Mesenchymal stem cell (in vitro differentiated cells and primary cell): ENCODE measurements around the gene SCART1.

Experiments
- DNase-seq: peaks from one replicate; pipeline ENCODE4 v3.0.0-alpha.2; 2013
- H2AFZ ChIP-seq: one replicate; pipeline ENCODE4 v1.6.1; 2013; ENCODE audit warnings: low read depth, mild to moderate bottlenecking, control low read depth, inconsistent platforms, low read length, moderate library complexity
- H2AK5ac ChIP-seq: 2 replicates; pipeline ENCODE4 v1.6.1; 2013; ENCODE audit warnings: low read length, moderate library complexity, mild to moderate bottlenecking, inconsistent platforms; ENCODE audit not compliant: severe bottlenecking
- H2BK120ac ChIP-seq: one replicate; pipeline ENCODE4 v1.6.1; 2013; ENCODE audit warnings: low read depth, mild to moderate bottlenecking, inconsistent platforms, low read length, moderate library complexity
- H2BK12ac ChIP-seq, 2 experiments: one replicate each; pipeline ENCODE4 v1.6.1; 2013; ENCODE audit warnings: inconsistent platforms in 2 of 2, low read length in 2 of 2, mild to moderate bottlenecking in 2 of 2, moderate library complexity in 2 of 2, control low read depth in 1 of 2
- H2BK15ac ChIP-seq: one replicate; pipeline ENCODE4 v1.6.1; 2013; ENCODE audit warnings: mild to moderate bottlenecking, low read depth, inconsistent platforms; ENCODE audit not compliant: poor library complexity, severe bottlenecking
- H2BK5ac ChIP-seq: 2 replicates; pipeline ENCODE4 v1.6.1; 2013; ENCODE audit warnings: low read depth, mild to moderate bottlenecking, low read length, control low read depth, inconsistent platforms; ENCODE audit not compliant: poor library complexity, severe bottlenecking
- H3K14ac ChIP-seq, 2 experiments: one replicate each; pipeline ENCODE4 v1.6.1; 2013; ENCODE audit warnings: inconsistent platforms in 2 of 2, low read length in 2 of 2, control low read depth in 1 of 2, mild to moderate bottlenecking in 1 of 2, moderate library complexity in 1 of 2
- H3K18ac ChIP-seq, 2 experiments: one replicate each; pipeline ENCODE4 v1.6.1; 2013; ENCODE audit warnings: inconsistent platforms in 2 of 2, low read length in 2 of 2, control low read depth in 1 of 2, low read depth in 1 of 2, mild to moderate bottlenecking in 1 of 2
- H3K23ac ChIP-seq, 2 experiments: one replicate each; pipeline ENCODE4 v1.6.1; 2013; ENCODE audit warnings: inconsistent platforms in 2 of 2, low read length in 2 of 2, mild to moderate bottlenecking in 2 of 2, moderate library complexity in 2 of 2, control low read depth in 1 of 2
- H3K27ac ChIP-seq: 2 replicates; pipeline ENCODE4 v1.5.1; 2013; ENCODE audit warnings: mild to moderate bottlenecking, moderate library complexity, low read length, control low read depth, inconsistent platforms; ENCODE audit not compliant: poor library complexity, severe bottlenecking
- H3K27me3 ChIP-seq, 2 experiments: 2 replicates each; pipeline versions ENCODE4 v1.6.1 to v1.7.0; 2013; ENCODE audit warnings: low read length in 2 of 2, mild to moderate bottlenecking in 2 of 2, moderate library complexity in 2 of 2, control low read depth in 1 of 2, inconsistent platforms in 1 of 2; ENCODE audit not compliant: control insufficient read depth in 1 of 2, insufficient read depth in 1 of 2
- H3K36me3 ChIP-seq, 2 experiments: 2 replicates each; pipeline versions ENCODE4 v1.6.1 to v1.7.0; 2013; ENCODE audit warnings: low read length in 2 of 2, control low read depth in 1 of 2, inconsistent platforms in 1 of 2, low read depth in 1 of 2, mild to moderate bottlenecking in 1 of 2; ENCODE audit not compliant: insufficient read depth in 2 of 2, control insufficient read depth in 1 of 2
- H3K4ac ChIP-seq, 2 experiments: one replicate each; pipeline ENCODE4 v1.6.1; 2013; ENCODE audit warnings: inconsistent platforms in 2 of 2, low read length in 2 of 2, mild to moderate bottlenecking in 2 of 2, moderate library complexity in 2 of 2, control low read depth in 1 of 2, low read depth in 1 of 2
- H3K4me1 ChIP-seq: 2 replicates; pipeline ENCODE4 v1.6.1; 2013; ENCODE audit warnings: low read depth, low read length, control low read depth; ENCODE audit not compliant: control insufficient read depth, insufficient read depth
- H3K4me2 ChIP-seq: 2 replicates; pipeline ENCODE4 v1.6.1; 2013; ENCODE audit warnings: low read length, mild to moderate bottlenecking, inconsistent platforms; ENCODE audit not compliant: poor library complexity, severe bottlenecking
- H3K4me3 ChIP-seq, 2 experiments: 2 replicates each; pipeline versions ENCODE4 v1.5.1 to v1.7.0; 2013; ENCODE audit warnings: low read length in 2 of 2, mild to moderate bottlenecking in 2 of 2, control low read depth in 1 of 2, low read depth in 1 of 2; ENCODE audit not compliant: insufficient read depth in 1 of 2
- H3K79me1 ChIP-seq: replicated peaks from 2 replicates; pipeline ENCODE4 v1.6.1; 2013; ENCODE audit warnings: mild to moderate bottlenecking, control low read depth, low read length, inconsistent platforms; ENCODE audit not compliant: poor library complexity, severe bottlenecking
- H3K9ac ChIP-seq: 2 replicates; pipeline ENCODE4 v1.7.0; 2013; ENCODE audit warnings: mild to moderate bottlenecking, low read length, moderate library complexity
- H3K9me3 ChIP-seq: 2 replicates; pipeline ENCODE4 v1.7.0; 2013; ENCODE audit warnings: mild to moderate bottlenecking, low read length; ENCODE audit not compliant: control insufficient read depth
- H4K8ac ChIP-seq: one replicate; pipeline ENCODE4 v1.6.1; 2013; ENCODE audit warnings: inconsistent platforms, mild to moderate bottlenecking, low read length, moderate library complexity
- H4K91ac ChIP-seq: one replicate; pipeline ENCODE4 v1.6.1; 2013; ENCODE audit warnings: mild to moderate bottlenecking, low read length, inconsistent platforms
- WGBS: methylation state at CpG from one replicate; pipeline ENCODE4 v1.1.7; 2013; ENCODE audit warnings: mixed read lengths; 5-methylcytosine and 5-hydroxymethylcytosine counted together

The SCART1 gene

DNA sequence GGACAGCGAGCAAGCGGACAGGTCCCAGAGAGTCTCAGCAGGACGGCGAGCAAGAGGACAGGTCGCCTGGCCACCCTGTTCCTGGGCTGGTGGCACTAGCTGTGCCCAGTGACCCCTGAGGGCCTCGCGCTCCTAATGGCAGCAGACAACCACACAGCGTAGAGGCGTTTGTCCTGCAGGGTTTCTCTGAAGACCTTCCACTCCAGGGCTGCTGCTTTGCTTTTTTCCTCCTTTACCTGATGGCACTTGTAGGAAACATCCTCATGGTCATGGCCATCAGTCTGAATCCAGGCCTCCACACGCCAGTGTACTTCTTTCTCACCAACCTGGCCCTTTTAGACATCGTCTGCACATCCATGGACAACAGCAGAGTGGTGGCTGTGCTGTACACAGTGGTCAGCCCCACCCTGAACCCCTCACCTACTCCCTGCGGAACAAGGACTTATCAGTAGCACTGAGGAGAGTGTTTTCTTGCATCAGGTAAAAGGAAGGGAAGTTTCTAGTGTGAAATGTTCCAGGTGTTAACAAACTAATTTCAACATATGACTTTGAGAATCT lies 27.4 kb downstream of the SCART1 start:
- Histone ChIP-seq H4K8ac (no peak overlapping the region), H3K36me3 (no peaks in the 10 kb centered on the region), H3K4me1 (no peaks in the 10 kb centered on the region), H2AFZ (no peak overlapping the region), H3K4me2 (no peak overlapping the region), H3K79me1 (no peaks in the 10 kb centered on the region), H2BK120ac (no peak overlapping the region), H2AK5ac (no peak overlapping the region), H3K27ac (no peak overlapping the region), H3K9ac (no peak overlapping the region), H3K27me3 (no peaks in the 10 kb centered on the region), H2BK15ac (no peak overlapping the region), H3K4me3 (no peak overlapping the region), H3K9me3 (peaks cover 37% of the 10 kb centered on the region), H3K18ac (no peak overlapping the region), H3K4ac (no peak overlapping the region), H2BK5ac (no peak overlapping the region), H4K91ac (no peak overlapping the region), H3K23ac (no peak overlapping the region), H3K14ac (no peak overlapping the region), H2BK12ac (no peak overlapping the region)
- no peak for DNase-seq
- WGBS: 64% methylated on average over 11 of the region's 12 CpGs

DNA sequence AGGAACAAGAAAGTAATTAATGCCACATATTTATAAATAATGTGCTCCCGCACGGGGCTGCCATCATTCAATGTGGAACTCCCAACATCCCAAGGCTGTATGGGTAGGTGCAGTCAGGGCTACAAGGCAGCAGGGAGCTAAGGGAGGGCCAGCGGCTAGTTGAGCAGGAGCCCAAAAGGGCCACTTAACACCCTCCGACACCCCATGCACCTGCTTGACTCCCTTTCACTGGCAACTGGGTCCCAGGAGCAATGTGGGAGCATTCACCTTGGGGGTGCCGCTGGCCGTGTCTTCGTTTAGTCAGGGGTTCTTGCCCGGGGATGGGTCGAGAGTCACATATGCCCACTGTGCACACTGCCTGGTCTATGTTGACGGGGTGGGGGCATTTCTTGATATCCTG lies 27.9 kb downstream of the SCART1 start:
- no peak overlapping the region for H4K91ac ChIP-seq
- H3K9ac ChIP-seq: no peak overlapping the region
- no peaks in the 10 kb centered on the region for H3K79me1 ChIP-seq
- H3K9me3 ChIP-seq: peaks cover 42% of the 10 kb centered on the region
- WGBS: 88% methylated on average over 9 of the region's 10 CpGs
- H3K27me3 ChIP-seq: no peaks in the 10 kb centered on the region
- no peaks in the 10 kb centered on the region for H3K36me3 ChIP-seq
- no peaks in the 10 kb centered on the region for H3K4me1 ChIP-seq
- no peak overlapping the region for H4K8ac ChIP-seq
- DNase-seq: no peak
- H3K4ac ChIP-seq: no peak overlapping the region
- no peak overlapping the region for H2BK5ac ChIP-seq
- H3K4me3 ChIP-seq: no peak overlapping the region
- H3K14ac ChIP-seq: no peak overlapping the region
- H2AFZ ChIP-seq: no peak overlapping the region
- no peak overlapping the region for H3K18ac ChIP-seq
- no peak overlapping the region for H3K4me2 ChIP-seq
- no peak overlapping the region for H2BK12ac ChIP-seq
- H3K23ac ChIP-seq: no peak overlapping the region
- no peak overlapping the region for H2BK120ac ChIP-seq
- H3K27ac ChIP-seq: no peak overlapping the region
- no peak overlapping the region for H2AK5ac ChIP-seq
- H2BK15ac ChIP-seq: no peak overlapping the region

DNA sequence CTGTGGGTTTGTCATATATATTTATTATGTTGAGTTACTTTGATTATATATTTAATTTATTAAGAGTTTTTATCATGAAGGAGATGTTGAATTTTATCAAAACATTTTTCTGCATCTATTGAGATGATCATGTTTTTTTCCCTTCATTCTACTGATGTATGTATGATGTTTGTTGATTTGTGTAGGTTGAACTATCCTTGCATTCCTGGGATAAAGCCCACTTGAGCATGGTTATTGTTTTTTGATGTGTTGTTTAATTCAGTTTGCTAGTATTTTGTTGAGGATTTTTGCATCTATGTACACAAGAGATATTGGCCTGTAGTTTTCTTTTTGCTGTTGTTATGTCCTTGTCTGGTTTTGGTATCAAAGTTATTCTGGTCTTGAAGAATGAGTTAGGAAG lies 31.1 kb downstream of the SCART1 start:
- H3K79me1 ChIP-seq: no peaks in the 10 kb centered on the region

DNA sequence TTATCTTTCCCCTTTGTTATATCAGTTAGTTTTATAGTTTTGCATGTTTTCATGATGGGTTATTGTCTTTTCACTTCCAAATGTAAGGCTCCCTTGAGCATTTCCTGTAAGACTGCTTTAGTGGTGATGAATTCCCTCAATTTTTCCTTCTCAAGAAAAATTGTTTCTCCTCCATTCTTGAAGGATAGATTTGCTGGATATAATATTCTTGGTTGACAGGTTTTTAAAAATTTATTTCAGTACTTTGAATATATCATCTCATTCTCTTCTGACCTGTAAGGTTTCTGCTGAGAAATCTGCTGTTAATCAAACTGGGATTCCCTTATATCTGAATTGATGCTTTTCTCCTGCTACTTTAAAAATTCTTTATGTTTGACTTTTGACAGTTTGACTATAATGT lies 33.3 kb downstream of the SCART1 start:
- Histone ChIP-seq H2AK5ac (no peak overlapping the region), H3K27ac (no peak overlapping the region), H3K9me3 (peaks cover 70% of the 10 kb centered on the region), H3K4ac (no peak overlapping the region), H3K23ac (no peak overlapping the region), H2BK5ac (no peak overlapping the region), H2BK12ac (no peak overlapping the region), H2BK120ac (no peak overlapping the region), H3K9ac (no peak overlapping the region), H3K27me3 (no peaks in the 10 kb centered on the region), H4K91ac (no peak overlapping the region), H4K8ac (no peak overlapping the region), H2BK15ac (no peak overlapping the region), H3K4me3 (peak overlapping the region in 1 of 2 experiments; percentile 41), H3K79me1 (no peaks in the 10 kb centered on the region), H3K4me2 (no peak overlapping the region), H3K36me3 (no peaks in the 10 kb centered on the region), H3K18ac (no peak overlapping the region), H3K14ac (no peak overlapping the region), H2AFZ (no peak overlapping the region), H3K4me1 (no peaks in the 10 kb centered on the region)
- no peak for DNase-seq

More for the DNA sequence above, 31.1 kb downstream of the SCART1 start:
- H3K4me3 ChIP-seq: no peak overlapping the region
- no peaks in the 10 kb centered on the region for H3K27me3 ChIP-seq
- no peaks in the 10 kb centered on the region for H3K36me3 ChIP-seq
- no peak overlapping the region for H4K8ac ChIP-seq
- no peak overlapping the region for H3K4ac ChIP-seq
- DNase-seq: no peak
- no peak overlapping the region for H3K27ac ChIP-seq
- no peak overlapping the region for H3K9ac ChIP-seq
- H3K4me1 ChIP-seq: no peaks in the 10 kb centered on the region
- H3K18ac ChIP-seq: no peak overlapping the region
- no peak overlapping the region for H2BK15ac ChIP-seq
- no peak overlapping the region for H2BK12ac ChIP-seq
- no peak overlapping the region for H3K14ac ChIP-seq
- H2AFZ ChIP-seq: no peak overlapping the region
- H4K91ac ChIP-seq: no peak overlapping the region
- H2AK5ac ChIP-seq: no peak overlapping the region
- H3K23ac ChIP-seq: no peak overlapping the region
- no peak overlapping the region for H2BK120ac ChIP-seq
- H3K9me3 ChIP-seq: peaks cover 70% of the 10 kb centered on the region
- H2BK5ac ChIP-seq: no peak overlapping the region
- H3K4me2 ChIP-seq: no peak overlapping the region
